K562 (cell line): Measurements from ENCODE around the gene TANC1. TPM values are rescaled to one million over a fixed set of nuclear protein-coding genes. Genes with fewer than 3 reads are reported as not detected.
"Not testable (repeated sequence)": the region's sequence is repeated elsewhere in the genome, so short reads cannot be mapped to it uniquely, and the experiment has no call there.

ENCODE experiments used
- ATAC-seq: fragments of 200-7000 bp; cut with Tn5 transposase; 3 replicates; pipeline ENCODE4 v1.9.1; 2020; ENCODE audit warnings: moderate library complexity
- BruUV-seq: library from RNA; stranded (reverse); fragments of 400-500 nt; replicated peaks from 2 replicates; lab custom pipeline; 2021; lab: Mats Ljungman, UMichigan
- CTCF ChIA-PET: fragments of 300-600 bp; formaldehyde crosslinking; extraction: SDS; loops from one replicate; lab custom pipeline; 2021; ENCODE audit warnings: low intra/inter-chr PET ratio; lab: Yijun Ruan, JAX
- POLR2A ChIA-PET: fragments of 300-600, 350-650 bp; sonication (Branson Sonifier 250); formaldehyde crosslinking; extraction: SDS; loops from one replicate; lab custom pipeline; 2021; ENCODE audit warnings: antibody characterized with exemption, inconsistent platforms; lab: Yijun Ruan, JAX
- DNase-seq, 4 experiments: peaks; one replicate each; pipeline versions ENCODE4 v3.0.0 to v3.0.0-alpha.2; 2011 to 2018; ENCODE audit warnings: low spot score in 3 of 4, mixed read lengths in 3 of 4; ENCODE audit errors: extremely low read depth in 1 of 4
- FAIRE-seq: peaks from 2 replicates; lab custom pipeline; 2011; peaks lifted over from hg19 to GRCh38; lab: Jason Lieb, UNC
- H2AFZ ChIP-seq: 2 replicates; pipeline ENCODE4 v1.6.0; 2011; ENCODE audit warnings: low read depth, low read length, control low read depth, inconsistent platforms
- H3K27ac ChIP-seq: fragments of 200-600 bp; 3 replicates; pipeline ENCODE4 v1.8.0; 2011; ENCODE audit warnings: low read depth, mild to moderate bottlenecking, control low read depth, inconsistent platforms, low read length, moderate library complexity, mixed read lengths; ENCODE audit errors: extremely low read depth
- H3K27me3 ChIP-seq, 2 experiments: fragments of 300-600 bp in 1 of 2; 2 replicates in 1 of 2; 3 replicates in 1 of 2; pipeline versions ENCODE4 v1.6.0 to v1.8.0; 2011; ENCODE audit warnings: inconsistent platforms in 2 of 2, low read length in 2 of 2, mild to moderate bottlenecking in 1 of 2, mixed read lengths in 1 of 2, moderate library complexity in 1 of 2; ENCODE audit not compliant: control insufficient read depth in 2 of 2, insufficient read depth in 2 of 2
- H3K36me3 ChIP-seq: fragments of 300-600 bp; 3 replicates; pipeline ENCODE4 v1.8.0; 2011; ENCODE audit warnings: mild to moderate bottlenecking, low read length, inconsistent platforms; ENCODE audit not compliant: control insufficient read depth, insufficient read depth
- H3K4me1 ChIP-seq, 2 experiments: fragments of 200-600 bp in 1 of 2; replicated peaks in 1 of 2; 2 replicates in 1 of 2; 3 replicates in 1 of 2; pipeline versions ENCODE4 v1.5.1 to v1.8.0; 2011; ENCODE audit warnings: inconsistent platforms in 2 of 2, low read length in 2 of 2, mild to moderate bottlenecking in 1 of 2, mixed read lengths in 1 of 2, moderate library complexity in 1 of 2; ENCODE audit not compliant: control insufficient read depth in 2 of 2, insufficient read depth in 2 of 2
- H3K4me2 ChIP-seq: 2 replicates; pipeline ENCODE4 v1.6.1; 2011; ENCODE audit warnings: low read length, control low read depth, inconsistent platforms, mixed read lengths; ENCODE audit not compliant: insufficient read depth
- H3K4me3 ChIP-seq: fragments of 200-600 bp; sonication (generic), shearing (Covaris generic); 2 replicates; pipeline ENCODE4 v1.5.1; 2016; ENCODE audit warnings: control low read depth, inconsistent platforms
- H3K79me2 ChIP-seq: fragments of 200-600 bp; 3 replicates; pipeline ENCODE4 v1.8.0; 2011; ENCODE audit warnings: low read length, inconsistent platforms; ENCODE audit not compliant: control insufficient read depth, insufficient read depth
- H3K9ac ChIP-seq, 2 experiments: 2 replicates each; pipeline versions ENCODE4 v1.6.0 to v1.6.1; 2011; ENCODE audit warnings: low read depth in 2 of 2, low read length in 2 of 2, control low read depth in 1 of 2, inconsistent platforms in 1 of 2, mild to moderate bottlenecking in 1 of 2, mixed read lengths in 1 of 2; ENCODE audit not compliant: insufficient read depth in 1 of 2
- H3K9me1 ChIP-seq: one replicate; pipeline ENCODE4 v1.6.0; 2011; ENCODE audit warnings: inconsistent platforms, mild to moderate bottlenecking, low read length, moderate library complexity; ENCODE audit not compliant: control insufficient read depth, insufficient read depth
- H3K9me3 ChIP-seq: replicated peaks from 2 replicates; pipeline ENCODE4 v1.5.1; 2011; ENCODE audit warnings: low read depth, low read length, inconsistent platforms; ENCODE audit not compliant: control insufficient read depth, insufficient read depth
- H4K20me1 ChIP-seq: replicated peaks from 2 replicates; pipeline ENCODE4 v1.6.1; 2011; ENCODE audit warnings: low read length, inconsistent platforms, mixed read lengths; ENCODE audit not compliant: control insufficient read depth, insufficient read depth
- DDX20 ChIP-seq: fragments of 450-650 bp; IDR thresholded peaks from 2 replicates; pipeline ENCODE4 v1.6.1; 2016; ENCODE audit warnings: missing genetic modification characterization, low read depth, mild to moderate bottlenecking, missing compliant biosample characterization, moderate library complexity
- NR4A1 ChIP-seq, 2 experiments: fragments of 250-450 bp in 1 of 2; fragments of 450-650 bp in 1 of 2; sonication (Bioruptor Pico) in 1 of 2; IDR thresholded peaks; 2 replicates each; pipeline versions ENCODE4 v1.4.0 to v1.6.1; 2016 to 2020; ENCODE audit warnings: mild to moderate bottlenecking in 2 of 2, missing compliant biosample characterization in 1 of 2, missing genetic modification characterization in 1 of 2, moderate library complexity in 1 of 2
- RAD21 ChIP-seq, 2 experiments: fragments of 250-450 bp in 1 of 2; fragments of 450-650 bp in 1 of 2; sonication (Bioruptor Pico) in 1 of 2; formaldehyde crosslinking in 1 of 2; IDR thresholded peaks in 1 of 2; conservative IDR thresholded peaks in 1 of 2; 2 replicates each; pipeline versions ENCODE4 v1.4.0 to v1.8.0; 2020 to 2022; ENCODE audit warnings: mild to moderate bottlenecking in 2 of 2, moderate library complexity in 1 of 2
- SMAD4 ChIP-seq: fragments of 250-450 bp; sonication (Bioruptor Pico); conservative IDR thresholded peaks from 2 replicates; pipeline ENCODE4 v1.8.0; 2021; ENCODE audit warnings: inconsistent platforms, mild to moderate bottlenecking, moderate library complexity
- ZNF12 ChIP-seq: sonication (generic); formaldehyde crosslinking; IDR thresholded peaks from 2 replicates; pipeline ENCODE4 v1.4.0; 2020; ENCODE audit warnings: mild to moderate bottlenecking, missing genetic modification reagents
- ZNF217 ChIP-seq: sonication (generic); formaldehyde crosslinking; IDR thresholded peaks from 2 replicates; pipeline ENCODE4 v1.8.0; 2022; ENCODE audit warnings: mild to moderate bottlenecking, missing genetic modification reagents
- ZNF232 ChIP-seq: sonication (generic); formaldehyde crosslinking; IDR thresholded peaks from 2 replicates; pipeline ENCODE4 v1.8.0; 2022; ENCODE audit warnings: mild to moderate bottlenecking, missing genetic modification reagents
- ZNF584 ChIP-seq: fragments of 200-800 bp; sonication (Bioruptor generic); IDR thresholded peaks from 2 replicates; pipeline ENCODE4 v1.6.1; 2016; ENCODE audit warnings: low read depth, mild to moderate bottlenecking, missing genetic modification characterization, missing compliant biosample characterization
- WGBS: fragments of 100-300 bp; shearing (Covaris generic); methylation state at CpG from one replicate; pipeline ENCODE4 v1.1.6; 2016; ENCODE audit warnings: low coverage, mixed read lengths; ENCODE audit not compliant: insufficient coverage; ENCODE audit errors: missing lambda C conversion rate; 5-methylcytosine and 5-hydroxymethylcytosine counted together
- in situ Hi-C: fragments of 300-500 bp; cut with MboI; formaldehyde crosslinking; loops from 4 replicates; pipeline ENCODE4 v1.15.0; 2018; ENCODE audit warnings: inconsistent platforms, mixed read lengths
- intact Hi-C: fragments of 100-400 bp; cut with micrococcal nuclease; formaldehyde crosslinking; loops from 2 replicates; pipeline ENCODE4 v1.14.2; 2022
- polyA plus RNA-seq, 8 experiments: library from polyadenylated mRNA; depleted of rRNA in 4 of 8; stranded (reverse) in 5 of 8; unstranded in 3 of 8; fragments of >200 nt; fragmentation: Nextera tagmentation in 2 of 8; fragmentation: Illumina TruSeq in 1 of 8; extraction: Ambion mirVana in 2 of 8; extraction: Trizol in 1 of 8; gene quantifications; 2 replicates each; pipeline versions ENCODE4 v1.2.1 to v1.2.3, GENCODE V29; 2011 to 2014; ENCODE audit warnings: inconsistent platforms in 1 of 8, missing spikeins in 1 of 8
- total RNA-seq, 7 experiments: library from RNA; depleted of rRNA in 6 of 7; stranded (reverse); fragments of >200 nt in 6 of 7; fragmentation: Illumina TruSeq in 2 of 7; extraction: Trizol in 2 of 7; gene quantifications; 2 replicates each; pipeline versions ENCODE4 v1.2.1 to v1.2.3, GENCODE V29; 2011 to 2021; ENCODE audit warnings: low replicate concordance in 1 of 7
- TF ChIP-seq, protein P1 (sequence below), 2 experiments: fragments of 150-350 bp in 1 of 2; IDR thresholded peaks; 2 replicates each; pipeline ENCODE4 v1.6.1; 2012 to 2016; ENCODE audit warnings: low read depth in 2 of 2, low read length in 2 of 2, mild to moderate bottlenecking in 1 of 2, moderate library complexity in 1 of 2

The TANC1 gene
- total and polyA plus RNA-seq, 9 of the 15 experiments (the other 6 are each of a cell fraction or from before 2014, with no cell fraction given): under 0.01 to 0.20 (median 0.07) TPM; not detected in 1

DNA sequence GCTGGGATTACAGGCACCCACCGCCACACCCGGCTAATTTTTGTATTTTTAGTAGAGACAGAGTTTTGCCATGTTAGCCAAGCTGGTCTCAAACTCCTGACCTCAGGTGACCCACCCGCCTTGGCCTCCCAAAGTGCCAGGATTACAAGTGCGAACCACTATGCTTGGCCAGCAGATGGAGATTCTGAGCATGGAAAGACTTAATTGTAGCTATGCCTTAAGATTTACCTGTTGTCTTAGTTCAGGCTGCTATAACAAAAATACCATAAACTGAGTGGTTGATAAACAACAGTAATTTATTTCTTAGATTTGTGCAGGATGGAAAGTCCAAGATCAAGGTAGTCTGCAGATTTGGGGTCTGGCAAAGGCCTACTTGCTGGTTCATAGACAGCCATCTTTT, 172.4 kb downstream of the TANC1 start:
- FAIRE-seq; H3K4me3 ChIP-seq; H3K36me3 ChIP-seq; H3K27ac ChIP-seq; H2AFZ ChIP-seq; BruUV-seq; H3K9ac ChIP-seq; H4K20me1 ChIP-seq; H3K27me3 ChIP-seq; H3K4me1 ChIP-seq; intact Hi-C loops; H3K9me1 ChIP-seq; CTCF ChIA-PET; ATAC-seq; H3K9me3 ChIP-seq; in situ Hi-C loops; H3K79me2 ChIP-seq; H3K4me2 ChIP-seq; DNase-seq; TF ChIP-seq NR4A1 (CRISPR knock-in tag; IDR thresholded peaks at IDR 0.05): not testable (repeated sequence)
- TF ChIP-seq NR4A1 (tag; IDR thresholded peaks at IDR 0.05) (0 out of 2 replicates have a peak, but pooled peaks have one; percentile 31), RAD21 (CRISPR knock-in tag; conservative IDR thresholded peaks at IDR 0.05 in 1 of 2, IDR thresholded peaks at IDR 0.05 in 1 of 2) (0 out of 4 replicates have a peak, but pooled peaks of 1 of the 2 experiments have one; percentile 12)
- WGBS: 43% methylated on average over 4 of the region's 4 CpGs
- POLR2A ChIA-PET: interaction anchor here (1.4 to 1.7 kb wide), 2 partner anchors 11 to 22 kb away, joined by 3 to 4 read pairs; no protein-coding TSS in a partner anchor

DNA sequence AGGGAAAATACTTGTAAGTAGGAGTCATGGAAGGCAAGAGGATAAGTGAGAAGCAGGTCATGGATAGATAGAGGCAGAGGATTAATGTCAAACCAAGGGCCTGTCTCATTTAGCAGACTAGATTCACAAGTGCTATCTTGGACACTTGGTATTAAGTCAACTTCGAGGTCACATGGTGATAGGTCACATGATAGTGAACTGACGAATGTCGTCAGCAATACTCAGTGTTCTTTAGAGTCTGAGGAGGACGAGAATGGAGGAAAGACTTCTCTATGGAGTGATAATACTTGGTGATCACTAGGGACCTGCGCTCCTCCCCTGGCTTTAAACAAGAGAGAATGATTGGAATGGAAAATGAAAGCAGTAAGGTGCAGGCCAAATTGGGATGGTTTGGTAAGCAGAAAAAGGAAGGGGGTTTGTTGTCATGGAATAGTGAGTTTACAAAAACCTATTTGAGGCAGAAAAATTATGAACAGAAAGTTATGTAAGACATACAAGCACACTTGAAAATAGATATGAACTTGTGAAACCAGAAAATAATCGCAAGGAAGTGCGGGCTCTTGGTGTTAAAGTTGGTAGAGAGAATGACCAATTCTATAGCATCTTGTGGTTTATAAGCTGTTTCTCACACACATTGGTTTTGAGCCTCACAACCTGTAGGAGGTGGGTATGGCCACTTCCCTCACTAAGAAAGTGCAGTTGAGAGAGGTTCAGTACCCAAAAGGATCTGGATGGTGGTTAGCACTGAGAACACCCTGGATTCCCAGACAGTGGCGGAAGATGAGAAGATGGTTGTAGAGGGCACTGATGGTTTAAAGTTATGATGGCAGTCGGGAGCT, 176.6 kb downstream of the TANC1 start:
- Histone ChIP-seq H3K4me1 (peaks cover 4% of the 10 kb centered on the region in 2 experiments; a peak in 4 of 5 replicates), H3K27ac (no peak overlapping the region), H3K27me3 (peaks cover 28 to 31% of the 10 kb centered on the region in 2 experiments; a peak in 4 of 5 replicates), H3K36me3 (no peaks in the 10 kb centered on the region), H3K9me1 (no peaks in the 10 kb centered on the region), H2AFZ (peak overlapping the region; percentile 20), H3K9ac (no peak overlapping the region), H3K4me3 (no peak overlapping the region), H4K20me1 (no peaks in the 10 kb centered on the region), H3K9me3 (no peaks in the 10 kb centered on the region), H3K4me2 (peak overlapping the region; percentile 7), H3K79me2 (no peaks in the 10 kb centered on the region)
- intact Hi-C loops (no loop called here), in situ Hi-C loops (no loop called here)
- ChIA-PET CTCF (no interaction called here), POLR2A (no interaction called here)
- no peak for FAIRE-seq
- DNase-seq: no peak
- ATAC-seq: peak; percentile 58
- BruUV-seq: no TSS peak
- WGBS: 42% methylated on average over 9 of the region's 9 CpGs
- TF ChIP-seq, protein P1, sequence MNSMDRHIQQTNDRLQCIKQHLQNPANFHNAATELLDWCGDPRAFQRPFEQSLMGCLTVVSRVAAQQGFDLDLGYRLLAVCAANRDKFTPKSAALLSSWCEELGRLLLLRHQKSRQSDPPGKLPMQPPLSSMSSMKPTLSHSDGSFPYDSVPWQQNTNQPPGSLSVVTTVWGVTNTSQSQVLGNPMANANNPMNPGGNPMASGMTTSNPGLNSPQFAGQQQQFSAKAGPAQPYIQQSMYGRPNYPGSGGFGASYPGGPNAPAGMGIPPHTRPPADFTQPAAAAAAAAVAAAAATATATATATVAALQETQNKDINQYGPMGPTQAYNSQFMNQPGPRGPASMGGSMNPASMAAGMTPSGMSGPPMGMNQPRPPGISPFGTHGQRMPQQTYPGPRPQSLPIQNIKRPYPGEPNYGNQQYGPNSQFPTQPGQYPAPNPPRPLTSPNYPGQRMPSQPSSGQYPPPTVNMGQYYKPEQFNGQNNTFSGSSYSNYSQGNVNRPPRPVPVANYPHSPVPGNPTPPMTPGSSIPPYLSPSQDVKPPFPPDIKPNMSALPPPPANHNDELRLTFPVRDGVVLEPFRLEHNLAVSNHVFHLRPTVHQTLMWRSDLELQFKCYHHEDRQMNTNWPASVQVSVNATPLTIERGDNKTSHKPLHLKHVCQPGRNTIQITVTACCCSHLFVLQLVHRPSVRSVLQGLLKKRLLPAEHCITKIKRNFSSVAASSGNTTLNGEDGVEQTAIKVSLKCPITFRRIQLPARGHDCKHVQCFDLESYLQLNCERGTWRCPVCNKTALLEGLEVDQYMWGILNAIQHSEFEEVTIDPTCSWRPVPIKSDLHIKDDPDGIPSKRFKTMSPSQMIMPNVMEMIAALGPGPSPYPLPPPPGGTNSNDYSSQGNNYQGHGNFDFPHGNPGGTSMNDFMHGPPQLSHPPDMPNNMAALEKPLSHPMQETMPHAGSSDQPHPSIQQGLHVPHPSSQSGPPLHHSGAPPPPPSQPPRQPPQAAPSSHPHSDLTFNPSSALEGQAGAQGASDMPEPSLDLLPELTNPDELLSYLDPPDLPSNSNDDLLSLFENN (IDR thresholded peaks at IDR 0.05; ENCODE audit: low read depth in 2 of 2, low read length in 2 of 2): no peak
- 0 out of 2 replicates have a peak, but pooled peaks have one; percentile 36 for TF ChIP-seq ZNF584 (CRISPR knock-in tag)
- TF ChIP-seq SMAD4 (CRISPR knock-in tag): 0 out of 2 replicates have a peak, but pooled peaks have one; percentile 20
- no peak for TF ChIP-seq ZNF232 (CRISPR knock-in tag)
- no peak for TF ChIP-seq ZNF12 (CRISPR knock-in tag)
- no peak for TF ChIP-seq ZNF217
- TF ChIP-seq DDX20 (tag): 0 out of 2 replicates have a peak, but pooled peaks have one; percentile 37
